Measurements from ENCODE around the gene NRXN2.

Gene NRXN2

GRCh38 chr11:64594159-64594939 lies 128.6 kb downstream of the NRXN2 start:
- TF ChIP-seq POLR2A (IDR thresholded peaks at IDR 0.05; ENCODE audit: low read length) (no peak), GATA1 (IDR thresholded peaks at IDR 0.05; ENCODE audit: low read depth, low read length) (no peak)
- DNase-seq = no peak

GRCh38 chr11:64593156-64594105 lies 129.6 kb downstream of the NRXN2 start:
- no peak for DNase-seq
- TF ChIP-seq POLR2A (IDR thresholded peaks at IDR 0.05; ENCODE audit: low read length) (no peak), GATA1 (IDR thresholded peaks at IDR 0.05; ENCODE audit: low read depth, low read length) (no peak)

- TF ChIP-seq GATA1 (IDR thresholded peaks at IDR 0.05; ENCODE audit: low read depth, low read length) (no peak), POLR2A (IDR thresholded peaks at IDR 0.05; ENCODE audit: low read length) (no peak)
- DNase-seq = no peak
These were observed 130.3 kb downstream of the NRXN2 start for GRCh38 chr11:64592656-64593055.

- no peak for DNase-seq
- TF ChIP-seq GATA1 (IDR thresholded peaks at IDR 0.05; ENCODE audit: low read depth, low read length) = no peak
- TF ChIP-seq POLR2A (IDR thresholded peaks at IDR 0.05; ENCODE audit: low read length) = no peak
These were observed 130.8 kb downstream of the NRXN2 start for GRCh38 chr11:64592234-64592615.

GRCh38 chr11:64591257-64592233 lies 131.5 kb downstream of the NRXN2 start:
- DNase-seq = no peak
- no peak for TF ChIP-seq GATA1 (IDR thresholded peaks at IDR 0.05; ENCODE audit: low read depth, low read length)
- no peak for TF ChIP-seq POLR2A (IDR thresholded peaks at IDR 0.05; ENCODE audit: low read length)

GRCh38 chr11:64590763-64591221 lies 132.2 kb downstream of the NRXN2 start, which contains the start of gene SLC22A12:
Gene SLC22A12, plus strand, starts transcription at chr11:64591220. Its CDS starts 337 bp downstream, at chr11:64591557.
- TF ChIP-seq POLR2A (IDR thresholded peaks at IDR 0.05; ENCODE audit: low read length) = no peak
- no peak for TF ChIP-seq GATA1 (IDR thresholded peaks at IDR 0.05; ENCODE audit: low read depth, low read length)
- DNase-seq = no peak

- TF ChIP-seq GATA1 (IDR thresholded peaks at IDR 0.05; ENCODE audit: low read depth, low read length) = no peak
- no peak for TF ChIP-seq POLR2A (IDR thresholded peaks at IDR 0.05; ENCODE audit: low read length)
- no peak for DNase-seq
These were observed 134.3 kb downstream of the NRXN2 start for GRCh38 chr11:64588701-64589100.

- TF ChIP-seq GATA1 (IDR thresholded peaks at IDR 0.05; ENCODE audit: low read depth, low read length) = no peak
- no peak for TF ChIP-seq POLR2A (IDR thresholded peaks at IDR 0.05; ENCODE audit: low read length)
- no peak for DNase-seq
These were observed 136.6 kb downstream of the NRXN2 start for GRCh38 chr11:64586366-64586765.

GRCh38 chr11:64585150-64585549 lies 137.8 kb downstream of the NRXN2 start:
- TF ChIP-seq GATA1 (IDR thresholded peaks at IDR 0.05; ENCODE audit: low read depth, low read length) = no peak
- no peak for TF ChIP-seq POLR2A (IDR thresholded peaks at IDR 0.05; ENCODE audit: low read length)

GRCh38 chr11:64583296-64584262 lies 139.4 kb downstream of the NRXN2 start:
- no peak for DNase-seq
- TF ChIP-seq POLR2A (IDR thresholded peaks at IDR 0.05; ENCODE audit: low read length) (no peak), GATA1 (IDR thresholded peaks at IDR 0.05; ENCODE audit: low read depth, low read length) (no peak)

More at GRCh38 chr11:64585150-64585549, 137.8 kb downstream of the NRXN2 start:
- DNase-seq = no peak

- DNase-seq = no peak
These were observed 140.1 kb downstream of the NRXN2 start for GRCh38 chr11:64582885-64583284.

GRCh38 chr11:64581057-64581523 lies 141.9 kb downstream of the NRXN2 start:
- TF ChIP-seq POLR2A (IDR thresholded peaks at IDR 0.05; ENCODE audit: low read length) = no peak
- no peak for TF ChIP-seq GATA1 (IDR thresholded peaks at IDR 0.05; ENCODE audit: low read depth, low read length)

More at GRCh38 chr11:64582885-64583284, 140.1 kb downstream of the NRXN2 start:
- TF ChIP-seq POLR2A (IDR thresholded peaks at IDR 0.05; ENCODE audit: low read length) (no peak), GATA1 (IDR thresholded peaks at IDR 0.05; ENCODE audit: low read depth, low read length) (no peak)

More at GRCh38 chr11:64581057-64581523, 141.9 kb downstream of the NRXN2 start:
- no peak for DNase-seq
